Measurements from ENCODE around the gene SPSB3.

The SPSB3 gene

GRCh38 chr16:1775006-1775845 lies 7.1 kb downstream of the SPSB3 start:
- peak in 1 of 5 donors; percentile 2 for DNase-seq

GRCh38 chr16:1774448-1774780 lies 8.0 kb downstream of the SPSB3 start:
- no peak for DNase-seq

GRCh38 chr16:1773703-1774447 lies 8.5 kb downstream of the SPSB3 start:
- no peak for DNase-seq

- DNase-seq = peak; percentile 54 to 86 (median 68)
Measured at GRCh38 chr16:1772908-1773702, 9.3 kb downstream of the SPSB3 start, which contains the start of gene MRPS34. Gene MRPS34 (minus strand): TSS chr16:1773134. CDS start chr16:1773119, 15 bp downstream.

- DNase-seq = peak in 3 of 5 donors; percentile 41 to 64 (median 49)
Measured at GRCh38 chr16:1772362-1772907, 9.9 kb downstream of the SPSB3 start, which contains the start of gene EME2. Gene EME2 (plus strand): TSS chr16:1772810. CDS start chr16:1773228, 418 bp downstream.

GRCh38 chr16:1771864-1772361 lies 10.5 kb downstream of the SPSB3 start:
- DNase-seq = no peak

GRCh38 chr16:1771188-1771863 lies 11.0 kb downstream of the SPSB3 start, which contains the start of gene NME3:
Gene NME3 (minus strand): TSS chr16:1771543. CDS start chr16:1771534, 9 bp downstream.
- peak; percentile 50 to 77 (median 67) for DNase-seq

GRCh38 chr16:1770328-1771187 lies 11.8 kb downstream of the SPSB3 start:
- DNase-seq = peak in 3 of 5 donors; percentile 24 to 53 (median 31)

- no peak for DNase-seq
Measured at GRCh38 chr16:1769402-1770300, 12.7 kb downstream of the SPSB3 start.

- no peak for DNase-seq
Measured at GRCh38 chr16:1768767-1769401, 13.5 kb downstream of the SPSB3 start.

- no peak for DNase-seq
Measured at GRCh38 chr16:1768061-1768766, 14.2 kb downstream of the SPSB3 start.

GRCh38 chr16:1767116-1767994 lies 15.0 kb downstream of the SPSB3 start:
- no peak for DNase-seq

- DNase-seq = no peak
Measured at GRCh38 chr16:1766701-1767100, 15.7 kb downstream of the SPSB3 start.

GRCh38 chr16:1766231-1766630 lies 16.1 kb downstream of the SPSB3 start:
- DNase-seq = no peak

- DNase-seq = no peak
Measured at GRCh38 chr16:1765826-1766225, 16.5 kb downstream of the SPSB3 start.

- no peak for DNase-seq
Measured at GRCh38 chr16:1764971-1765370, 17.4 kb downstream of the SPSB3 start.

Measured in T-helper 1 cell (primary cell).